NB4 (cell line): ENCODE results near the gene AMHR2.

ENCODE experiments used
- DNase-seq: peaks from one replicate; pipeline ENCODE4 v3.0.0; 2010; ENCODE audit warnings: low read depth
- H3K4me3 ChIP-seq: one replicate; pipeline ENCODE4 v1.5.1; 2011; ENCODE audit warnings: mild to moderate bottlenecking, low read depth, low read length, moderate library complexity
- MYC ChIP-seq: IDR thresholded peaks from 2 replicates; pipeline ENCODE4 v1.6.1; 2011; ENCODE audit warnings: low read depth, low read length
- POLR2A ChIP-seq: IDR thresholded peaks from 2 replicates; pipeline ENCODE4 v1.6.1; 2011; ENCODE audit warnings: mild to moderate bottlenecking; ENCODE audit not compliant: insufficient read length; ENCODE audit errors: extremely low read depth
- TF ChIP-seq, protein P1 (sequence below): IDR thresholded peaks from one replicate; pipeline ENCODE4 v1.5.1; 2012; ENCODE audit warnings: low read depth, low read length
- TF ChIP-seq, protein P2 (sequence below): IDR thresholded peaks from 2 replicates; pipeline ENCODE4 v1.6.1; 2011; ENCODE audit warnings: low read depth, low read length

Gene AMHR2

DNA sequence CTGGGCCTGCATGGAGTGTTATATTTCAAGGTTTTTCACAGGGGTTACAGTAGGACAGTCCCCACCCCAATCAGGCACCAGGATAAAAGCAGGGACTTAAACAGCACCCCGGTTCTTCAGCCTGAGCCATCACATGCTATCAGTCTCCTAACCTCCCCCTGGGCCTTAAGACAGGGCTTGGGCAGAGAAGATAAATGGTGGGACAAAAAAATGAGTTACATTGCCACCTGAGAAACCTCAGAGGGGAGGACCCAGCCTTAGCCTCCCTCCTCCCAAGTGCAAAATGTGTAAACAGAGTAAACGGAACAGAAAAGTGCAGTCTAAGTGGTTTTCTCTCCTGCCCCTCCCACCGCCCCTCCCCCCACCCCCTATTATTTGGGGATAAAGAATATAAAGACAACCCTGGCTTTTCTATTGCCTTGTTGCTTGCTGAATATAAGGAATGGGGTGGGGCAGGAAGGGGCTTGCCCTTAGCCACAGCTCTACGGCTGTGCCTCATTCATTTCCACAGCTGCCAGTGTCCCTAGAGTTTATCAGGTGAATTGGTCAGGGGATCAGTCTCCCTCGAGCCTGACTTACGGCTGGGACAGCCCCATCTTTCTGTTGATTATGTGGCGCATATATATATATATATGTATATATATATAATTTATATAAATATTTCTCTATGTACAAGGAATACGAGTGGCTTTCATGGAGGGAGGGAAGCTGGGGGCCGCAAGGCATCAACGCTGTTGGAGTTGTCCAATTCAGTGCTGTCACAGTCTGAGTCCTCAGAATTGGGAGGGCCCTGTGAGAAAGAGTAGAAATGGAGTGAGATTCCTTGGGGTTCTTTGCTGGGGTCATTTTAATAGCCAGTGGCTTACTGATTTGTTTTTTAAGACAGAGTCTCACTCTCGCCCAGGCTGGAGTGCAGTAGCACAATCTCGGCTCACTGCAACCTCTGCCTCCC lies 57.1 kb downstream of the AMHR2 start:
- TF ChIP-seq, protein P1, sequence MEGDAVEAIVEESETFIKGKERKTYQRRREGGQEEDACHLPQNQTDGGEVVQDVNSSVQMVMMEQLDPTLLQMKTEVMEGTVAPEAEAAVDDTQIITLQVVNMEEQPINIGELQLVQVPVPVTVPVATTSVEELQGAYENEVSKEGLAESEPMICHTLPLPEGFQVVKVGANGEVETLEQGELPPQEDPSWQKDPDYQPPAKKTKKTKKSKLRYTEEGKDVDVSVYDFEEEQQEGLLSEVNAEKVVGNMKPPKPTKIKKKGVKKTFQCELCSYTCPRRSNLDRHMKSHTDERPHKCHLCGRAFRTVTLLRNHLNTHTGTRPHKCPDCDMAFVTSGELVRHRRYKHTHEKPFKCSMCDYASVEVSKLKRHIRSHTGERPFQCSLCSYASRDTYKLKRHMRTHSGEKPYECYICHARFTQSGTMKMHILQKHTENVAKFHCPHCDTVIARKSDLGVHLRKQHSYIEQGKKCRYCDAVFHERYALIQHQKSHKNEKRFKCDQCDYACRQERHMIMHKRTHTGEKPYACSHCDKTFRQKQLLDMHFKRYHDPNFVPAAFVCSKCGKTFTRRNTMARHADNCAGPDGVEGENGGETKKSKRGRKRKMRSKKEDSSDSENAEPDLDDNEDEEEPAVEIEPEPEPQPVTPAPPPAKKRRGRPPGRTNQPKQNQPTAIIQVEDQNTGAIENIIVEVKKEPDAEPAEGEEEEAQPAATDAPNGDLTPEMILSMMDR: no peak
- no peak for TF ChIP-seq MYC
- no peak for TF ChIP-seq POLR2A
- TF ChIP-seq, protein P2, sequence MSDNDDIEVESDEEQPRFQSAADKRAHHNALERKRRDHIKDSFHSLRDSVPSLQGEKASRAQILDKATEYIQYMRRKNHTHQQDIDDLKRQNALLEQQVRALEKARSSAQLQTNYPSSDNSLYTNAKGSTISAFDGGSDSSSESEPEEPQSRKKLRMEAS: no peak
- no peak for DNase-seq
- no peak overlapping the region for H3K4me3 ChIP-seq
